Erythroblast (primary cell): ENCODE results near the gene DLG2.

Source experiments
- GATA1 ChIP-seq: IDR thresholded peaks from 2 replicates; pipeline ENCODE4 v1.6.1; 2011; ENCODE audit warnings: low read depth, mild to moderate bottlenecking, control low read depth, low read length, moderate library complexity
- POLR2A ChIP-seq: IDR thresholded peaks from 2 replicates; pipeline ENCODE4 v1.6.1; 2011; ENCODE audit warnings: mild to moderate bottlenecking, low read length

DNA sequence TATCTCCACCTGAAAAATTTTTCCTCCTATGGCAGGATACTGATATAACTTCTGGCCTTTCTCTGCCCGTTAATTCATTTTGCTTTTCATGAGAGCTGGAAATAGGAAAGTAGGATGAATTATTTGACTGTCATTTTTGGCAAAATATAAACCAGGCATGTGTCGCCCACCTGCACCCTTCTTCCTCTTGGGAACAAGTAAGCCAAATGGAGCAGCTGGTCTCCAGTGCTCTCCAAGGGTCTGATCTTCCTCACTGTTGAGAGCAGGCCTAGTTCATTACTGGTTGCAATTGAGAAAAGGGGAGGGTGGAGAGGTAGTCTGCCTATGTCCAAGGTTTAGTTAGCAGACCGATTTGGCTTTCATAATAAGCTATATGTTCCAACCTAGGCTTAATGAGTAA is 582.2 kb downstream of the DLG2 start:
- no peak for TF ChIP-seq GATA1
- TF ChIP-seq POLR2A: no peak
